K562 (cell line): ENCODE results near the gene BNC2. TPM values are rescaled to one million over a fixed set of nuclear protein-coding genes. Genes with fewer than 3 reads are reported as not detected.

ENCODE experiments used
- ATAC-seq: fragments of 200-7000 bp; cut with Tn5 transposase; 3 replicates; pipeline ENCODE4 v1.9.1; 2020; ENCODE audit warnings: moderate library complexity
- BruUV-seq: library from RNA; stranded (reverse); fragments of 400-500 nt; replicated peaks from 2 replicates; lab custom pipeline; 2021; lab: Mats Ljungman, UMichigan
- CTCF ChIA-PET: fragments of 300-600 bp; formaldehyde crosslinking; extraction: SDS; loops from one replicate; lab custom pipeline; 2021; ENCODE audit warnings: low intra/inter-chr PET ratio; lab: Yijun Ruan, JAX
- POLR2A ChIA-PET: fragments of 300-600, 350-650 bp; sonication (Branson Sonifier 250); formaldehyde crosslinking; extraction: SDS; loops from one replicate; lab custom pipeline; 2021; ENCODE audit warnings: antibody characterized with exemption, inconsistent platforms; lab: Yijun Ruan, JAX
- DNase-seq, 4 experiments: peaks; one replicate each; pipeline versions ENCODE4 v3.0.0 to v3.0.0-alpha.2; 2011 to 2018; ENCODE audit warnings: low spot score in 3 of 4, mixed read lengths in 3 of 4; ENCODE audit errors: extremely low read depth in 1 of 4
- FAIRE-seq: peaks from 2 replicates; lab custom pipeline; 2011; peaks lifted over from hg19 to GRCh38; lab: Jason Lieb, UNC
- H2AFZ ChIP-seq: 2 replicates; pipeline ENCODE4 v1.6.0; 2011; ENCODE audit warnings: low read depth, low read length, control low read depth, inconsistent platforms
- H3K27ac ChIP-seq: fragments of 200-600 bp; 3 replicates; pipeline ENCODE4 v1.8.0; 2011; ENCODE audit warnings: low read depth, mild to moderate bottlenecking, control low read depth, inconsistent platforms, low read length, moderate library complexity, mixed read lengths; ENCODE audit errors: extremely low read depth
- H3K27me3 ChIP-seq, 2 experiments: fragments of 300-600 bp in 1 of 2; 2 replicates in 1 of 2; 3 replicates in 1 of 2; pipeline versions ENCODE4 v1.6.0 to v1.8.0; 2011; ENCODE audit warnings: inconsistent platforms in 2 of 2, low read length in 2 of 2, mild to moderate bottlenecking in 1 of 2, mixed read lengths in 1 of 2, moderate library complexity in 1 of 2; ENCODE audit not compliant: control insufficient read depth in 2 of 2, insufficient read depth in 2 of 2
- H3K36me3 ChIP-seq: fragments of 300-600 bp; 3 replicates; pipeline ENCODE4 v1.8.0; 2011; ENCODE audit warnings: mild to moderate bottlenecking, low read length, inconsistent platforms; ENCODE audit not compliant: control insufficient read depth, insufficient read depth
- H3K4me1 ChIP-seq, 2 experiments: fragments of 200-600 bp in 1 of 2; replicated peaks in 1 of 2; 2 replicates in 1 of 2; 3 replicates in 1 of 2; pipeline versions ENCODE4 v1.5.1 to v1.8.0; 2011; ENCODE audit warnings: inconsistent platforms in 2 of 2, low read length in 2 of 2, mild to moderate bottlenecking in 1 of 2, mixed read lengths in 1 of 2, moderate library complexity in 1 of 2; ENCODE audit not compliant: control insufficient read depth in 2 of 2, insufficient read depth in 2 of 2
- H3K4me2 ChIP-seq: 2 replicates; pipeline ENCODE4 v1.6.1; 2011; ENCODE audit warnings: low read length, control low read depth, inconsistent platforms, mixed read lengths; ENCODE audit not compliant: insufficient read depth
- H3K4me3 ChIP-seq: fragments of 200-600 bp; sonication (generic), shearing (Covaris generic); 2 replicates; pipeline ENCODE4 v1.5.1; 2016; ENCODE audit warnings: control low read depth, inconsistent platforms
- H3K79me2 ChIP-seq: fragments of 200-600 bp; 3 replicates; pipeline ENCODE4 v1.8.0; 2011; ENCODE audit warnings: low read length, inconsistent platforms; ENCODE audit not compliant: control insufficient read depth, insufficient read depth
- H3K9ac ChIP-seq, 2 experiments: 2 replicates each; pipeline versions ENCODE4 v1.6.0 to v1.6.1; 2011; ENCODE audit warnings: low read depth in 2 of 2, low read length in 2 of 2, control low read depth in 1 of 2, inconsistent platforms in 1 of 2, mild to moderate bottlenecking in 1 of 2, mixed read lengths in 1 of 2; ENCODE audit not compliant: insufficient read depth in 1 of 2
- H3K9me1 ChIP-seq: one replicate; pipeline ENCODE4 v1.6.0; 2011; ENCODE audit warnings: inconsistent platforms, mild to moderate bottlenecking, low read length, moderate library complexity; ENCODE audit not compliant: control insufficient read depth, insufficient read depth
- H3K9me3 ChIP-seq: replicated peaks from 2 replicates; pipeline ENCODE4 v1.5.1; 2011; ENCODE audit warnings: low read depth, low read length, inconsistent platforms; ENCODE audit not compliant: control insufficient read depth, insufficient read depth
- H4K20me1 ChIP-seq: replicated peaks from 2 replicates; pipeline ENCODE4 v1.6.1; 2011; ENCODE audit warnings: low read length, inconsistent platforms, mixed read lengths; ENCODE audit not compliant: control insufficient read depth, insufficient read depth
- ESRRA ChIP-seq: fragments of 450-650 bp; IDR thresholded peaks from 2 replicates; pipeline ENCODE4 v1.6.1; 2014; ENCODE audit warnings: low read depth, mild to moderate bottlenecking, moderate library complexity, borderline replicate concordance
- RBFOX2 ChIP-seq: fragments of 200-400 bp; formaldehyde crosslinking; IDR thresholded peaks from 2 replicates; pipeline ENCODE4 v1.6.1; 2017; ENCODE audit warnings: low read depth, mild to moderate bottlenecking, low read length, moderate library complexity
- ZNF696 ChIP-seq: fragments of 250-450 bp; sonication (Bioruptor Pico); conservative IDR thresholded peaks from 2 replicates; pipeline ENCODE4 v1.4.0; 2020; ENCODE audit warnings: mild to moderate bottlenecking, moderate library complexity
- WGBS: fragments of 100-300 bp; shearing (Covaris generic); methylation state at CpG from one replicate; pipeline ENCODE4 v1.1.6; 2016; ENCODE audit warnings: low coverage, mixed read lengths; ENCODE audit not compliant: insufficient coverage; ENCODE audit errors: missing lambda C conversion rate; 5-methylcytosine and 5-hydroxymethylcytosine counted together
- in situ Hi-C: fragments of 300-500 bp; cut with MboI; formaldehyde crosslinking; loops from 4 replicates; pipeline ENCODE4 v1.15.0; 2018; ENCODE audit warnings: inconsistent platforms, mixed read lengths
- intact Hi-C: fragments of 100-400 bp; cut with micrococcal nuclease; formaldehyde crosslinking; loops from 2 replicates; pipeline ENCODE4 v1.14.2; 2022
- polyA plus RNA-seq, 8 experiments: library from polyadenylated mRNA; depleted of rRNA in 4 of 8; stranded (reverse) in 5 of 8; unstranded in 3 of 8; fragments of >200 nt; fragmentation: Nextera tagmentation in 2 of 8; fragmentation: Illumina TruSeq in 1 of 8; extraction: Ambion mirVana in 2 of 8; extraction: Trizol in 1 of 8; gene quantifications; 2 replicates each; pipeline versions ENCODE4 v1.2.1 to v1.2.3, GENCODE V29; 2011 to 2014; ENCODE audit warnings: inconsistent platforms in 1 of 8, missing spikeins in 1 of 8
- total RNA-seq, 7 experiments: library from RNA; depleted of rRNA in 6 of 7; stranded (reverse); fragments of >200 nt in 6 of 7; fragmentation: Illumina TruSeq in 2 of 7; extraction: Trizol in 2 of 7; gene quantifications; 2 replicates each; pipeline versions ENCODE4 v1.2.1 to v1.2.3, GENCODE V29; 2011 to 2021; ENCODE audit warnings: low replicate concordance in 1 of 7
- TF ChIP-seq, protein P1 (sequence below): fragments of 250-450 bp; sonication (Bioruptor Pico); IDR thresholded peaks from 2 replicates; pipeline ENCODE4 v1.4.0; 2020
- TF ChIP-seq, protein P2 (sequence below), 2 experiments: fragments of 150-350 bp in 1 of 2; IDR thresholded peaks; 2 replicates each; pipeline ENCODE4 v1.6.1; 2012 to 2016; ENCODE audit warnings: low read depth in 2 of 2, low read length in 2 of 2, mild to moderate bottlenecking in 1 of 2, moderate library complexity in 1 of 2

BNC2 gene
- total and polyA plus RNA-seq, 9 of the 15 experiments (the other 6 are each of a cell fraction or from before 2014, with no cell fraction given) = not detected

DNA sequence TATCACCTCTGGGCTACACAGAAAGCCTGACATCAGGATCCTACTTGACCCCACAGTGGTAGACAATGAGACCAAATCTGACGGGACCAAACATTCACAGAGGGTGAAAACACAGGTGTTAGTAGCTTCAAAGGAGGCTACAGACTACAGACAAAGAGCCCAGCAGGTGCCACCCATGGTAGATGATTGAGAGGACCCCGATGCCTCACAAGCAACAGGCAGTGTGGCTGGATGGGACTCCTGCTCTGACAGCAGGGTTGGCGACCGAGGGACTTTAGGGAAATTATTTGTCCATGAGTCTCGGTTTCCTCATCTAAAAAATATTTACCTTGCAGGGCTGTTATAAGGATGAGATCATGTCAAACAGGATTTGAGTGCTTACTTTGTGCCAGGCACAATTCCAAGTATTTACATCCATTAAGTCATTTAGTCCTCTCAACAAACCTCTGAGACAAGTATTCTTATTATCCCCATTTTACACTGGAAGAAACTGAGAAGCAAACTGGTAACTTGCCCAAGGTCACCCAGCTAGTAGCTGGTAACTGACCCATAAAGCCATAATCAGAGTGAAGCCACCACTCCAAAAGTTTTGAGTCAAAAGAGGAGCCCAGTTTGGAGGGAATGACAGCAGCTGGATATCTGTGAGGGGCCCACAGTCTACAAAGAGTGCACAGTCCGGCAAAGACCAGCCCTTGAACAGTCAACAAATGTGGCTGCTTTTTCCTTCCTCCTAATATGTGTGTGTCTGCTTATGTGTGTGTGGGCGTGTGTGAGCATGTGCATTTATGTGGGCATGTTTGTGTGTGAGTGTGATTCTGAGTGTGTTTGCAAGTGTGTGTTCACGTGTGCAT is 502.0 kb downstream of the BNC2 start:
- Histone ChIP-seq H3K79me2 (no peaks in the 10 kb centered on the region), H3K4me2 (no peak overlapping the region), H3K9me1 (no peaks in the 10 kb centered on the region), H3K9ac (no peak overlapping the region)
- TF ChIP-seq RBFOX2 (no peak), ESRRA (no peak), ZNF696 (CRISPR knock-in tag) (no peak)
- TF ChIP-seq, protein P1, sequence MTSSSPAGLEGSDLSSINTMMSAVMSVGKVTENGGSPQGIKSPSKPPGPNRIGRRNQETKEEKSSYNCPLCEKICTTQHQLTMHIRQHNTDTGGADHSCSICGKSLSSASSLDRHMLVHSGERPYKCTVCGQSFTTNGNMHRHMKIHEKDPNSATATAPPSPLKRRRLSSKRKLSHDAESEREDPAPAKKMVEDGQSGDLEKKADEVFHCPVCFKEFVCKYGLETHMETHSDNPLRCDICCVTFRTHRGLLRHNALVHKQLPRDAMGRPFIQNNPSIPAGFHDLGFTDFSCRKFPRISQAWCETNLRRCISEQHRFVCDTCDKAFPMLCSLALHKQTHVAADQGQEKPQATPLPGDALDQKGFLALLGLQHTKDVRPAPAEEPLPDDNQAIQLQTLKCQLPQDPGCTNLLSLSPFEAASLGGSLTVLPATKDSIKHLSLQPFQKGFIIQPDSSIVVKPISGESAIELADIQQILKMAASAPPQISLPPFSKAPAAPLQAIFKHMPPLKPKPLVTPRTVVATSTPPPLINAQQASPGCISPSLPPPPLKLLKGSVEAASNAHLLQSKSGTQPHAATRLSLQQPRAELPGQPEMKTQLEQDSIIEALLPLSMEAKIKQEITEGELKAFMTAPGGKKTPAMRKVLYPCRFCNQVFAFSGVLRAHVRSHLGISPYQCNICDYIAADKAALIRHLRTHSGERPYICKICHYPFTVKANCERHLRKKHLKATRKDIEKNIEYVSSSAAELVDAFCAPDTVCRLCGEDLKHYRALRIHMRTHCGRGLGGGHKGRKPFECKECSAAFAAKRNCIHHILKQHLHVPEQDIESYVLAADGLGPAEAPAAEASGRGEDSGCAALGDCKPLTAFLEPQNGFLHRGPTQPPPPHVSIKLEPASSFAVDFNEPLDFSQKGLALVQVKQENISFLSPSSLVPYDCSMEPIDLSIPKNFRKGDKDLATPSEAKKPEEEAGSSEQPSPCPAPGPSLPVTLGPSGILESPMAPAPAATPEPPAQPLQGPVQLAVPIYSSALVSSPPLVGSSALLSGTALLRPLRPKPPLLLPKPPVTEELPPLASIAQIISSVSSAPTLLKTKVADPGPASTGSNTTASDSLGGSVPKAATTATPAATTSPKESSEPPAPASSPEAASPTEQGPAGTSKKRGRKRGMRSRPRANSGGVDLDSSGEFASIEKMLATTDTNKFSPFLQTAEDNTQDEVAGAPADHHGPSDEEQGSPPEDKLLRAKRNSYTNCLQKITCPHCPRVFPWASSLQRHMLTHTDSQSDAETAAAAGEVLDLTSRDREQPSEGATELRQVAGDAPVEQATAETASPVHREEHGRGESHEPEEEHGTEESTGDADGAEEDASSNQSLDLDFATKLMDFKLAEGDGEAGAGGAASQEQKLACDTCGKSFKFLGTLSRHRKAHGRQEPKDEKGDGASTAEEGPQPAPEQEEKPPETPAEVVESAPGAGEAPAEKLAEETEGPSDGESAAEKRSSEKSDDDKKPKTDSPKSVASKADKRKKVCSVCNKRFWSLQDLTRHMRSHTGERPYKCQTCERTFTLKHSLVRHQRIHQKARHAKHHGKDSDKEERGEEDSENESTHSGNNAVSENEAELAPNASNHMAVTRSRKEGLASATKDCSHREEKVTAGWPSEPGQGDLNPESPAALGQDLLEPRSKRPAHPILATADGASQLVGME (CRISPR knock-in tag) = no peak
- TF ChIP-seq, protein P2, sequence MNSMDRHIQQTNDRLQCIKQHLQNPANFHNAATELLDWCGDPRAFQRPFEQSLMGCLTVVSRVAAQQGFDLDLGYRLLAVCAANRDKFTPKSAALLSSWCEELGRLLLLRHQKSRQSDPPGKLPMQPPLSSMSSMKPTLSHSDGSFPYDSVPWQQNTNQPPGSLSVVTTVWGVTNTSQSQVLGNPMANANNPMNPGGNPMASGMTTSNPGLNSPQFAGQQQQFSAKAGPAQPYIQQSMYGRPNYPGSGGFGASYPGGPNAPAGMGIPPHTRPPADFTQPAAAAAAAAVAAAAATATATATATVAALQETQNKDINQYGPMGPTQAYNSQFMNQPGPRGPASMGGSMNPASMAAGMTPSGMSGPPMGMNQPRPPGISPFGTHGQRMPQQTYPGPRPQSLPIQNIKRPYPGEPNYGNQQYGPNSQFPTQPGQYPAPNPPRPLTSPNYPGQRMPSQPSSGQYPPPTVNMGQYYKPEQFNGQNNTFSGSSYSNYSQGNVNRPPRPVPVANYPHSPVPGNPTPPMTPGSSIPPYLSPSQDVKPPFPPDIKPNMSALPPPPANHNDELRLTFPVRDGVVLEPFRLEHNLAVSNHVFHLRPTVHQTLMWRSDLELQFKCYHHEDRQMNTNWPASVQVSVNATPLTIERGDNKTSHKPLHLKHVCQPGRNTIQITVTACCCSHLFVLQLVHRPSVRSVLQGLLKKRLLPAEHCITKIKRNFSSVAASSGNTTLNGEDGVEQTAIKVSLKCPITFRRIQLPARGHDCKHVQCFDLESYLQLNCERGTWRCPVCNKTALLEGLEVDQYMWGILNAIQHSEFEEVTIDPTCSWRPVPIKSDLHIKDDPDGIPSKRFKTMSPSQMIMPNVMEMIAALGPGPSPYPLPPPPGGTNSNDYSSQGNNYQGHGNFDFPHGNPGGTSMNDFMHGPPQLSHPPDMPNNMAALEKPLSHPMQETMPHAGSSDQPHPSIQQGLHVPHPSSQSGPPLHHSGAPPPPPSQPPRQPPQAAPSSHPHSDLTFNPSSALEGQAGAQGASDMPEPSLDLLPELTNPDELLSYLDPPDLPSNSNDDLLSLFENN (IDR thresholded peaks at IDR 0.05; ENCODE audit: low read depth in 2 of 2, low read length in 2 of 2) = no peak
- TF ChIP-seq, all 486 proteins: peak for 0
- no peak overlapping the region for H3K4me3 ChIP-seq
- no peak overlapping the region for H2AFZ ChIP-seq
- ATAC-seq (no peak), DNase-seq (no peak), FAIRE-seq (no peak)
- ChIA-PET CTCF (no interaction called here), POLR2A (no interaction called here)
- no peaks in the 10 kb centered on the region for H3K4me1 ChIP-seq
- in situ Hi-C loops (no loop called here), intact Hi-C loops (no loop called here)
- no TSS peak for BruUV-seq
- no peaks in the 10 kb centered on the region for H4K20me1 ChIP-seq
- H3K27me3 ChIP-seq = no peaks in the 10 kb centered on the region
- H3K9me3 ChIP-seq = no peaks in the 10 kb centered on the region
- no peaks in the 10 kb centered on the region for H3K36me3 ChIP-seq
- WGBS = 4% methylated on average over 6 of the region's 8 CpGs
- no peak overlapping the region for H3K27ac ChIP-seq
